ENCODE results near the gene ANG. TPM values are rescaled to one million over a fixed set of nuclear protein-coding genes. Genes with fewer than 3 reads are reported as not detected.

Gene ANG
- 7.8 to 11.1 TPM (median 10.5 TPM) in 5 replicates for total RNA-seq (2022; extraction: Qiagen RNA extraction; ENCODE audit: low read depth)

GRCh38 chr14:20688167-20688839 lies at the start of gene ANG:
ANG (plus strand) TSS chr14:20688764; CDS start chr14:20693565, 4,801 bp downstream.

GRCh38 chr14:20641591-20641990 lies 47.0 kb upstream of the ANG start, which contains the start of gene OR6S1:
OR6S1 (minus strand) TSS chr14:20641691; CDS start chr14:20641691, 0 bp downstream.

GRCh38 chr14:20683891-20684661 lies 4.5 kb upstream of the ANG start, which contains the start of gene RNASE4:
RNASE4 (plus strand) TSS chr14:20684560; CDS start chr14:20699372, 14,812 bp downstream.

Other genes with a start within 250 kb of the ANG start
- 19.0 to 28.9 TPM (median 25.5 TPM) in 5 replicates for gene OSGEP, start 234.0 kb upstream of the ANG start, total RNA-seq (2022; extraction: Qiagen RNA extraction; ENCODE audit: low read depth)
- gene APEX1, start 233.5 kb upstream of the ANG start, total RNA-seq (2022; extraction: Qiagen RNA extraction; ENCODE audit: low read depth) = 248 to 284 TPM (median 259 TPM) in 5 replicates
- gene PIP4P1, start 227.3 kb upstream of the ANG start, total RNA-seq (2022; extraction: Qiagen RNA extraction; ENCODE audit: low read depth) = 26.3 to 41.0 TPM (median 34.0 TPM) in 5 replicates
- 148 to 204 TPM (median 152 TPM) in 5 replicates for gene PNP, start 219.4 kb upstream of the ANG start, total RNA-seq (2022; extraction: Qiagen RNA extraction; ENCODE audit: low read depth)
- 0.20 to 0.40 TPM (median 0.27 TPM) in 5 replicates for gene RNASE10, start 183.2 kb upstream of the ANG start, total RNA-seq (2022; extraction: Qiagen RNA extraction; ENCODE audit: low read depth)
- gene RNASE9, start 127.7 kb upstream of the ANG start, total RNA-seq (2022; extraction: Qiagen RNA extraction; ENCODE audit: low read depth) = not detected in 5 replicates
- gene RNASE11, start 100.8 kb upstream of the ANG start, total RNA-seq (2022; extraction: Qiagen RNA extraction; ENCODE audit: low read depth) = not detected in 5 replicates
- not detected in 5 replicates for gene RNASE12, start 97.4 kb upstream of the ANG start, total RNA-seq (2022; extraction: Qiagen RNA extraction; ENCODE audit: low read depth)
- gene OR6S1, start 47.1 kb upstream of the ANG start, total RNA-seq (2022; extraction: Qiagen RNA extraction; ENCODE audit: low read depth) = not detected in 5 replicates
- gene RNASE4, start 4.2 kb upstream of the ANG start, total RNA-seq (2022; extraction: Qiagen RNA extraction; ENCODE audit: low read depth) = 4.3 to 9.6 TPM (median 7.4 TPM) in 5 replicates
- not detected in 5 replicates for gene EDDM3A, start 57.1 kb downstream of the ANG start, total RNA-seq (2022; extraction: Qiagen RNA extraction; ENCODE audit: low read depth)
- not detected in 5 replicates for gene EDDM3B, start 79.6 kb downstream of the ANG start, total RNA-seq (2022; extraction: Qiagen RNA extraction; ENCODE audit: low read depth)
- gene RNASE6, start 92.5 kb downstream of the ANG start, total RNA-seq (2022; extraction: Qiagen RNA extraction; ENCODE audit: low read depth) = not detected in 5 replicates
- gene RNASE1, start 114.1 kb downstream of the ANG start, total RNA-seq (2022; extraction: Qiagen RNA extraction; ENCODE audit: low read depth) = 0.19 to 0.33 TPM (median 0.27 TPM) in 3 of 5 replicates, not detected in the others
- not detected in 5 replicates for gene RNASE3, start 202.6 kb downstream of the ANG start, total RNA-seq (2022; extraction: Qiagen RNA extraction; ENCODE audit: low read depth)

Measured in A549 treated with ZK216348 at 1 μM for 4 hours (cell line).